G401 (cell line): Measurements from ENCODE around the gene PHKG2. TPM values are rescaled to one million over a fixed set of nuclear protein-coding genes. Genes with fewer than 3 reads are reported as not detected.

Source experiments
- DNase-seq: peaks from one replicate; pipeline ENCODE4 v3.0.0-alpha.2; 2015; ENCODE audit warnings: low spot score
- in situ Hi-C: cut with HindIII; loops from 2 replicates; pipeline ENCODE4 v1.10.0; 2016; ENCODE audit warnings: low sequenced_read_pairs, mixed read lengths
- total RNA-seq: library from RNA; depleted of rRNA; stranded (reverse); fragments of >200 nt; shearing (Covaris generic); gene quantifications from 2 replicates; pipeline ENCODE4 v1.2.3, GENCODE V29; 2014

PHKG2 gene
- total RNA-seq, 1 experiment from 2014 or later, result 35.9 TPM

DNA sequence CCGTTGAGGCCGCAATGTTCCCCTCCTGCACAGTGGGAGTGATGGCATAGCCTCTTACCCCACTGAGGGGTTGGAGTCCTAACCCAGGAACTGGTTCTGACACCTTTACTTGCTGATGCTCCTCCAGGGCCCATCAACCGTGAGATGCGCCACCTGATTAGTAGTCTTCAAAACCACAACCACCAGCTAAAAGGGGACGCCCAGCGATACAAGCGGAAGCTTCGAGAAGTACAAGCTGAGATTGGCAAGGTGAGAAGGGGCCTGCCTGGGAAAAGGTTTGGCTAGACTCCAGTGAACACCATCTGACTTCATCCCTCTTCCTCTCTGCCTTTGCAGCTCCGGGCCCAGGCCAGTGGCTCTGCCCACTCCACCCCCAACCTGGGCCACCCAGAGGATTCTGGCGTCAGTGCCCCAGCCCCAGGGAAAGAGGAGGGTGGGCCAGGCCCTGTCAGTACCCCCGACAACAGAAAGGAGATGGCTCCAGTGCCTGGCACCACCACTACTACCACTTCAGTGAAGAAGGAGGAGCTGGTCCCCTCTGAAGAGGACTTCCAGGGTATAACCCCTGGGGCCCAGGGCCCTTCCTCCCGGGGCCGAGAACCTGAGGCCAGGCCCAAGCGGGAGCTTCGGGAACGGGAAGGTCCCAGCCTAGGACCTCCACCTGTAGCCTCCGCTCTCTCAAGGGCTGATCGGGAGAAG lies 19.7 kb downstream of the PHKG2 start:
- in situ Hi-C loops, result no loop called here
- DNase-seq, result no peak

DNA sequence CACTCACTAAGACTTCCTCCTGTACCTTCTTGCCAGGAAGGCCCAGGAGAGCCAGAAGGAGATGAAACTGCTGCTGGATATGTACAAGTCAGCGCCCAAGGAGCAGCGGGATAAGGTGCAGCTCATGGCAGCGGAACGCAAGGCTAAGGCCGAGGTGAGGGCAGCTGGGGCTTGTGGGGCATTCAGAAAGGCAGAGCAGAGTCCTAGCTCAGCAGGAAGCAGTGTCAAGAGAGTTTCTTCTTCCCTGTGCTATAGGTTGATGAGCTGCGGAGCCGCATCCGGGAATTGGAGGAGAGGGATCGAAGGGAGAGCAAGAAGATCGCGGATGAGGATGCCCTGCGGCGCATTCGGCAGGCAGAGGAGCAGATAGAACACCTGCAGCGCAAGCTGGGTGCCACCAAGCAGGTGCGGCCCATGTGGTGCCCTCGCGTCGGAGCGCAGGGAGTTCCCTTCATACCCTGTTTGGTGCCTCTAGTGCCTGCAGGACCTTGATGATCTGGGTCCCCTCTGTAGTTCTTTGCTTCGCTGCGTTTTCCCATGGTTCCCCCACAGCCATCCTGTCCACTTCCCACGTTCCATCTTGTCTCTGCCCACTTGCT lies 20.5 kb downstream of the PHKG2 start:
- in situ Hi-C loops, result no loop called here
- no peak for DNase-seq

DNA sequence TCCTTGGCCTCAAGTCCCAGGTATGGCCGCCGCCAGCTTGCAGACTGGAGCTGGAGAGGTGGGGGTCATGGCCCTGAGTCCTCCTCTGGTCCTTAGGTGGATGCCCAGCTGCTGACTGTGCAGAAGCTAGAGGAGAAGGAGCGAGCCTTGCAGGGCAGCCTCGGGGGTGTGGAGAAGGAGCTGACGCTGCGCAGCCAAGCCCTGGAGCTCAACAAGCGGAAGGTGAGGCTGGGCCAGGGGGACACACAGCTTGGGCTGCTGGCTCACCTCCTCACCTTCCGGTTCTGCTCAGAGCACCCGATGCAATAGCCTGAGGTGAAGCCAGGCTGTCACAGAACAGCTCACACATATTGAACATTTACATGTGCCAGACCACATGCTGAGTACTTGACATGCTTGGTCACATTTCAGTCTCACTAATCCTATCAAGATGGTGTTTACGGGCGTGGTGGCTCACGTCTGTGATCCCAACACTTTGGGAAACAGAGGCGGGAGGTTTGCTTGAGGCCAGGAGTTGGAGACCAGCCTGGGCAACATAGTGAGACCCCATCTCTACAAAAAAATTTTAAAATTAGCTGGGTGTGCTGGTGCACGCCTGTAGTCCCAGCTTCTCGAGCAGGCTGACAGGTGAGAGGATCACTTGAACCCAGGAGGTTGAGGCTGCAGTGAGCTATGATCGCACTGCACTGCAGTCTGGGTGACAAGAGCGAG lies 21.3 kb downstream of the PHKG2 start:
- no peak for DNase-seq
- in situ Hi-C loops, result no loop called here

DNA sequence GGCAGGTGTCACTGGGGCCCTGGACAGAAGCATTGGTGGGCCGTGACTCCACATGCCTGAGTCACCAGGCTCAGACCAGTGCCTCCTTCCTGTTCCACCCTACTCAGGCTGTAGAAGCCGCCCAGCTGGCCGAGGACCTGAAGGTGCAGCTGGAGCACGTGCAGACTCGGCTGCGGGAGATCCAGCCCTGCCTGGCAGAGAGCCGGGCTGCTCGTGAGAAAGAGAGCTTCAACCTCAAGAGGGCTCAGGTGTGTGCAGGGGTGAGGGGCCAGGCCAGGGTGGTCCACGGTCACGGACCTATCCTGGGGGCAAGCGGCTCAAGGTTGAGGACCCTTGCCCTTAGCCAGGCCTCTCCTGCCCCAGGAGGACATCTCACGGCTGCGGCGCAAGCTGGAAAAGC lies 23.5 kb downstream of the PHKG2 start:
- no peak for DNase-seq
- in situ Hi-C loops, result no loop called here

DNA sequence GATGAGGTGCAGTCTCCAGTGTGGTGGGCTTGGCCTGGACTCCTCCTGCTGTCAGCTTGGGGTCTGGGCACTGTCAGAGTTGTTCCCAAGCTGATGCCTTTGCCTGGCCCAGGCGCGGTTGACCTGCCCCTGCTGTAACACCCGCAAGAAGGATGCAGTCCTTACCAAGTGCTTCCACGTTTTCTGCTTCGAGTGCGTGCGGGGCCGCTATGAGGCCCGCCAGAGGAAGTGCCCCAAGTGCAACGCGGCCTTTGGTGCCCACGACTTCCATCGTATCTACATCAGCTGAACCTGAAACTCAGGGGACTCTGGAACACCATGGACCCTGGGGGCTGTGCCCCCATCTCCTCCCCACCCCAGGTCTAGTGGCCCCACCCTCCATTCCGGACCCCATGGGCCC lies 25.6 kb downstream of the PHKG2 start:
- in situ Hi-C loops, result no loop called here
- no peak for DNase-seq

DNA sequence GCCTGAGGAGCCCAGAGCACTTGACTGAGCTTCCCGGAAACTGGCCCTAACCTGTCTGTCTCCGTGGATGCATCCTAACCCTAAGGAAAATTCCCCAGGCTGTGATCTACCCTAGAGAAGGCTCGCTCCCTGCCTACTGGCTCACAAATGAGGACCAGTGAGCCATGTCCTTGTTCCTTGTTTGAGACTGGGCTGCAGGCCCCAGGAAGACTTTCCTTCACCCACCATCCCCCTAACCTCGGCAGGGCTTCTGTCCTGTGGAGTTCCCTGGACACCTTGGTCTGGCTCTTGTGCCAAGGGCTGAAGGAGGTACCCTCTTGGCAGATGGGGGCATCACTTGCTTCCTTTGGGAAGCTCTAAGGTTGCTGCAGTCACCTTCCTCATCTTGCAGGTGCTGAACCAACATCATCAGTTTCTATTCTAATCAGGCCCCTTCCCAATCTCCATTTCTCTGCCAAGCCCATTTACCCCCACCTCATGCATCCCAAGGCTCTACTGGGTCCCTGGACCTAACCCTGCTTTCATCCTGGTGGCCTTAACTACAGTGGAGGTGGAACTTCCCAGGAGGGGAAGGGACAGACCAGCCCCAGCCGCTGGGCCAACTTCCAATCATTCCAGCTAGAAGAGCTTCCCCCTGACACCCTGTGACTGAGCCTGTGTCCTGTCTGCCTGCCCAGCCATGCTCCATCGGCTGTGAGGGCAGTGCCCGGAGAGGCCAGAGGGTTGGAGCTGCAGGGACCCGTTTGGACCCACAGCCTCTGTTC lies 26.3 kb downstream of the PHKG2 start:
- in situ Hi-C loops, result no loop called here

DNA sequence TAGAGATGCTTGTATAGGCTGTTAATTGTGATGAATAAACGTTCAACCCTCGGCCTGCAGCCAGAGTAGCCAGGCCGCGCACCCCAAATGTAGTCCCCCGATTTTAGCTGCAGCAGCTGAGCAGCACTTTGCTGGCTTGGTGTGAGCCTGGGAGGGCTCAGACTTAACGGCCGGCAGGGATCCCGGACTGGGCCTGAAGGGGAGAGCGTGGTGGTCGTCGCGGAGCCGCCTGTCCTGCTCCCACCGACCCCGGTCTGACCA lies 26.8 kb downstream of the PHKG2 start:
- in situ Hi-C loops, result no loop called here
- DNase-seq, result no peak

More for the DNA sequence above, 26.3 kb downstream of the PHKG2 start:
- no peak for DNase-seq

DNA sequence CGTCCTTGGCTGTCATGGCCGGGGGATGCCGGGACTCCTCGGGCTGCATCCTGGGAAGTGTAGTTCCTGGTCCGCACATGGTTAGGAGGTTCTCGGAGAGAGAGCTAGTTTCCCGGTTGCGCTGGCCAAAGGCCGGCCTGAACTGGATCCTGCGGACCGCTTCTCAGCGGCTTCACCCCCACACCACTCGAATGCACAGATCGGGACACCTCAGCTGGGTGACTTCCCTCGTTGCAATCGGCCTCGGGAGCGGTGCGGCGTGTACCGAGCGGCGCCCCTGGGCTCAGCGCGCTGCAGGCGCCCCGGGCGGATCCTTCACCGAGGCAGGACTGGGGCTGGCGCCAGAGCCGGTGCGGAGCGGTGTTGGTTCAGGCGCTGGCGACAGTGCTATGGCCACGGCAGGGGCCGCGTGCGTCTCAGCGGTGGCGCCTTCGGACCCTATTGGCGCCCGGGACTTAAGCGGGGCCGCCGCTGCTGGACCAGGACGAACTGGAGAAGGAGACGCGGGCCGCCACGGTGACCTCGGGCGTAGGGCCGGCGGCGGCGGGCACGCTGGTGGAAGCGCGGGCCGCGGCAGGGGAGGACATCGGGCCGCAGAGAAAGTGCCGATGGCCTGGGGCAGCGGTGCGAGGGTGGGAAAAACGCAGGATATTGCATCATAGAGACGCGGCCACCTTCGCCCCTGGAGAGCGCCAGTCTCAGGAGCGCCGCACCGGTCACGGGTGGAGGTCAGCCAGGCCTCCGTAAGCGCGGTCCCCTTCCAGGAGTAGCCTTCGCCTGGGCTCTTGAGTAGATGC lies 27.4 kb downstream of the PHKG2 start:
- peak; percentile 89 for DNase-seq
- in situ Hi-C loops, result no loop called here

DNA sequence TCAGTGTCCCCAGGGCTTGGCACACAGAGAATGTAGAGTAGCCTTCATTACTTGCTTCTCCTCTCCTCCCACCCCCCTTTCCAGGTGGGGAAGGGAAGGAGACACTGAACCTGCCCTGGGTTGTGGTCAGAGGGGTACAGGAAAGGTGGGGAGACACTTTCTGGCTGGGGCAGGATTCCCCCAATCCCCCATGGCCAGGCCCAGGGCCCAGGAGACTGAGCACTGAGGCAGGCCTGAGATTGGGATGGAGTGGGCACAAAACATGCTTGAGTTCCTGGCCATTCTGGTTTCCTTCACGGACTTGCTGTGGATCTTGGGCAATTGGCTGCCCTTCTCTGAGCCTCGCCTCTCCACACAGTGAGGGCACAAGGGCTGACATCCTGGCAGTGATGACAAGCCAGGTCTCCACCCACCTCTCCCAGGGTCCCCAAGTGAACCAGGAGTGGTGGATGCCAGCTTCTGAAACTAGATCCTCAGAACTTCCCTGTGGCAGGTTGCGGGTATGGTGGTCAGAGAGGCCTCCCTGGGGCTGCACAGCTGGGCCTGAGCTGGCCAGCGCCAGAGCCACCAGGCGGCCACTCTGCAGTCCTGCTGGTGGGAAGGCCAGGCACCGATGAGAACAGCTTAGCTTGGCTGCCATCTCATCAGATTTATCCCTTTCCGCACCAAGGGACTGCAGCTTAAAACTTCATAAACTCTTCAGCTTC lies 29.5 kb downstream of the PHKG2 start:
- DNase-seq, result no peak
- in situ Hi-C loops, result no loop called here

DNA sequence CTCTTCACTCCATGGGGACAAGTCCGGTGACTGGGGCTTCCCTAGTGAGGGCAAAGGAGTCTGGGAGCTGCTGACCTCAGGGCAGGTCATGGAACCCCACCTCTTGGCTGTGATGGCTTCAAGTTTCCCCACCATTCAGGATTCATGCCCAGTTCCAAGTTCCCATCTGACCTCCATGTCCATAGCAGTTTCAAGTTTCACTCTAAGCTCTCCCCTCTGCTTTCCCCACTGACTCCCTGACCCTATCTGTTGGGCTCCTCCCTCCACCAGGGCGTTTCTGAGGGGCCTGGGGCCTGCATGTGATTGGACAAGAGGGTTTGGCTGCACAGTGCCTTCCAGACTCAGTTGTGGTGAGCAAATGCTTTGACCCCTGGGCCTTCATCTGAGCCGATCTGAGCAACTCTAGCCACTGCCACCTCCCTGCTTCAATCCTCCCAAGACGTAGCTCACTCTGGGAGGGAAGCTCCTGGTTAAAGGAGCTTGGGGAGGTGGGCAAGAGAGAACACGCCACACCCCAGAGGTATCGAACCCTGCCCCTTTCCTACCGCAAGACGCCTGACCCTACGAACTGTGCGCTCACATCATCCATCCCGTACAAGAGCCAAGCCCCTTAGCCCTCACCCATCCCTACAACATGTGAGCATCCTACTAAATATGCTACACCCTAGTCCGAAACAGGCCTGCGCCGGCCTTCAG lies 30.5 kb downstream of the PHKG2 start:
- no peak for DNase-seq
- in situ Hi-C loops, result no loop called here

DNA sequence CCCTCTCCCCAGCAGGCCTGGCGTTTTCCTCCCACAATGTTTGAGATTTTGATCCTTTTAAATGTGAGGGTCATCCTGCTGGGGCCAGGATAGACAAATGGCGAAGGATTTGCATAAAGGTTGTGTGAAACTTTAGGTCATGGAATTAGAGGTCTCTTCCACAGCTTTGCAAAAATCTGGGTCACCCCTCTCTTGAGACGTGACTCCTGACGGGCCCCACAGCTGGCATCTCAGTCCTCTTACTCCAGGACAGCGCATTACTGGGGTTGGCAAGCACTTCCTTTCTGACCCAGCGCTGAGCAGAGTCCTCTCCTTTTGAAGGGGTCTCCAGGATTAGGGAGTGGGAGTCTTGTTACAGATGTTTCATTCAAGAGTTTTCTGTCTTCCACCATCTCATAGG lies 31.4 kb downstream of the PHKG2 start:
- in situ Hi-C loops, result no loop called here
- DNase-seq, result no peak

DNA sequence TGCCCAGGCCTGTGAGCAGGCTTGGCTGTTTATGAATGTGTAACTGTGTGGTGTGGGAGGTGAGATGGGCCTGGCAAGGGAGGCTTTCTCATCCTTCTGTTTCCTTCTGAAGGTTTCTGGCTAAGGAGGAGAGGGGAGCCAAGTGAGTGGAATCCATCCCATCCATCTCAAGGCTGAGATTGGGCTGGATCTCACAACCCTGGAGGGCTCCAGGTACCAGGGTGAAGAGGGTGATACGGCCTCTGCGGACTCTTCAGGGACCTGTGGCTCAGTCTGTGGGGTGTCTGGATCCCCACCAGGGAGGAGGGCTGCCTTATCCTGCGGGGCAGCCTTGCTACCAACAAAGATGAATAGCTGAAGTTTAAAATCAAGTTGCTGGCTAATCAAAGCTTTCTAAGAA lies 31.8 kb downstream of the PHKG2 start:
- in situ Hi-C loops, result loop anchor here (5.0 kb wide), 1 partner anchor 107 kb away; no protein-coding TSS in a partner anchor

DNA sequence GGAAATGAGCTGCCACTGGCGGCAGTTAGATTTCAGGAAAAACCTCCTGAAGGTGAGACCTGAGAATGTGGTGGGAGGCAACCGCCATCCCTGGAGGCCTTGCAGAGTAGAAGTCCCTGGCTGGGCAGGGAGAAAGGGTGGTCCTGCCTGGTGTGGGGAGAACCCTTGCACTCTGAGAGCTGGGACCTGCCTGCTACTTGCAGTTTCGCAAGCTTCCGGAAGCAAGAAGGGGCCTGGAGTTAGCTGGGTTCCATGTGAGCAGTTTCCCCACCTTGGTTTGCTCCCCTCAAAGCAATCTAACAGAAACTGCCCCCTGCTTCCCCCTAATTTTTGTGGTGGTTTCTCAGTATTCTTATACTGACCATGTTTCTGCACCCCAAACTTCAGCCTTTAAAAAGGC lies 32.3 kb downstream of the PHKG2 start:
- no peak for DNase-seq
- in situ Hi-C loops, result loop anchor here (5.0 kb wide), 1 partner anchor 107 kb away; no protein-coding TSS in a partner anchor

More for the DNA sequence above, 31.8 kb downstream of the PHKG2 start:
- DNase-seq, result no peak

DNA sequence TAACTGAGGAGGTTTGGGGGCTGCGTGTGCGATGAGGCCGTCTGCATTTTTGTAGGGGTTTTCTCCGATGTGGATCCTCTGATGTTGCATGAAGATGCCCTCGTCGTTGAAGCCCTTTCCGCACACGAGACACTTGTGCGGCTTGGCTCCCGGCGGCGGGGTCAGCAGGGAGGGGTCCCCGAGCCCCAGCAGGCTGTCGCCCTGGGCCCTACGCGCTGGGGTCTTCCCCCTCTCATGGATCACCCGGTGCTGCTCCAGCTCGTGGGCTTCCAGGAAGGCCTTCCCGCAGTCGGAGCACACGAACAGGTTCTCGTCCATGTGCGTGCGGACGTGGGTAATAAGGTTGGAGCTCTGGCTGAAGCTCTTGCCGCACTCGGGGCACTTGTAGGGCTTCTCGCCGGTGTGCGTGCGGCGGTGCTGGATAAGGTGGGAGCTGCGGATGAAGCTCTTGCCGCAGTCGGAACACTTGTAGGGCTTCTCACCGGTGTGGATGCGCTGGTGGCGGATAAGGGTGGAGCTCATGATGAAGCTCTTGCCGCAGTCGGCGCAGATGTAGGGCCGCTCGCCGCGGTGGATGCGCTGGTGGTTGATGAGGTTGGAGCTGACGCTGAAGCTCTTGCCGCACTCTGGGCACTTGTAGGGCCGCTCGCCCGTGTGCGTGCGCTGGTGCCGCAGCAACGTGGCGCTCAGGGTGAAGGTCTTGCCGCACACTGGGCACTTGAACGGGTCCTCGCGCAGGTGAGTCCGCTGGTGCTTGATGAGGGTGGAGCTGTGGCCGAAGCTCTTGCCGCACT lies 34.5 kb downstream of the PHKG2 start:
- no peak for DNase-seq
- in situ Hi-C loops, result loop anchor here (5.0 kb wide), 1 partner anchor 105 kb away; no protein-coding TSS in a partner anchor

DNA sequence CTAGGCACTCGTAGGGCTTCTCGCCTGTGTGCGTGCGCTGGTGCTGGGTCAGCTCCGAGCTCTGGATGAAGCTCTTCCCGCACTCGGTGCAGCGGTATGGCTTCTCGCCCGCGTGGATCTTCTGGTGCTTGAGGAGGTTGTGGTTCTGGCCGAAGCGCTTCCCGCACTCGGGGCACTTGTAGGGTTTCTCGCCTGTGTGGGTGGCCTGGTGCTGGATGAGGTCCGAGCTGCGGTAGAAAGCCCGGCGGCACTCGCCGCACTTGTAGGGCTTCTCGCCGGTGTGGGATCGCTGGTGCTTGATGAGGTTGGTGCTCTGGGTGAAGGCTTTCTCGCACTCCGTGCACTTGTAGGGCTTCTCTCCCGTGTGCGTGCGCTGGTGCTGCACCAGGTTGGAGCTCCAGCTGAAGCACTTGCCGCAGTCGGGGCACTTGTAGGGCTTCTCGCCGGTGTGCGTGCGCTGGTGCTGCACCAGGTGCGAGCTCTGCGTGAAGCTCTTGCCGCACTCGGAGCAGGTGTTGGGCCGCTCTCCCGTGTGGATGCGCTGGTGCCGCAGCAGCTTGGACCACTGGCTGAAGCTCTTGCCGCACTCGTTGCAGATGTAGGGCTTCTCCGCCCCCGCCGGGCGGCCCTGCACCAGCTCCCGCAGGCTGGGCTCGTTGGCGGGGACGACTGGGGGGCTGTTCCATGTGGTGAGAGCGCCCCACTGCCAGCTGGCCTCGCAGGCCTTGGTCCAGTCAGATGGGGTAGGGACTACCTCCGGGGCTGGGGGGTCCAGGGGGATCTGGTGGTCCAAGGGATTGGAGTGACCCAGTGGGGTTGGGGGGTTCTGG lies 35.3 kb downstream of the PHKG2 start:
- no peak for DNase-seq
- in situ Hi-C loops, result loop anchor here (5.0 kb wide), 1 partner anchor 104 kb away; no protein-coding TSS in a partner anchor

DNA sequence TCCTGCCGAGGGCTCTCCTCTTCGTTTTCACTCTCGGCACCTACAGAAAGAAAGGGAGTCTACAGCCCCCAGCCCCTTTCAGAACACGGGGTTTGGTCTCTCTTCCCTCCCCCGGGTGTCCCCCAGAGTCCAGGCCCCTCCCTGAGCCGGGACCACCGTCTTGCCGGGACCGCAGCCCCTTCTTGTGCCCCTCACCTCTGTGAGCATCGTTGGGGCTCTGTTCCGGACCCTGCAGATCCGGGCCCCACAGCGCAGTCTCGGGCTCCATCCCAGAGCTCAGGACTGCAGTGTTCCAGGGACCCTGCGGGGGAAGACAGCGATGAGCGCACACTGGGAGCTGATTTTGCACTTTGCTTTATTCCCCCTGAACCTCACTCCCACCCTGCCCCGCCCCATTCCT lies 36.0 kb downstream of the PHKG2 start:
- DNase-seq, result no peak
- in situ Hi-C loops, result loop anchor here (5.0 kb wide), 1 partner anchor 103 kb away; no protein-coding TSS in a partner anchor
